Naive B cell (primary cell): ENCODE results near the gene SEPTIN7. TPM values are rescaled to one million over a fixed set of nuclear protein-coding genes. Genes with fewer than 3 reads are reported as not detected.
"Not testable (repeated sequence)": the region's sequence is repeated elsewhere in the genome, so short reads cannot be mapped to it uniquely, and the experiment has no call there.

Experiments used
- ATAC-seq, 2 donors: fragments of 150-1000 bp; cut with Tn5 transposase; 2 replicates each; pipeline ENCODE4 v1.10.0; 2021; ENCODE audit warnings: low read depth in 2 of 2, mild to moderate bottlenecking in 2 of 2, moderate library complexity in 2 of 2
- DNase-seq: peaks from one replicate; pipeline ENCODE4 v3.0.0; 2022
- H3K27ac Mint-ChIP-seq, 6 donors: one replicate each; pipeline ENCODE4 v1.8.0; 2020 to 2022; ENCODE audit warnings: mild to moderate bottlenecking in 6 of 6, mixed read lengths in 6 of 6, moderate library complexity in 5 of 6, inconsistent platforms in 2 of 6
- H3K27me3 Mint-ChIP-seq, 3 donors: one replicate each; pipeline ENCODE4 v1.8.0; 2021 to 2022; ENCODE audit warnings: mixed read lengths in 3 of 3, mild to moderate bottlenecking in 1 of 3
- H3K36me3 Mint-ChIP-seq, 2 donors: one replicate each; pipeline ENCODE4 v1.8.0; 2020 to 2022; ENCODE audit warnings: mixed read lengths in 2 of 2, inconsistent platforms in 1 of 2, mild to moderate bottlenecking in 1 of 2
- H3K4me1 Mint-ChIP-seq, 3 donors: one replicate each; pipeline ENCODE4 v1.8.0; 2020 to 2022; ENCODE audit warnings: mixed read lengths in 3 of 3, inconsistent platforms in 1 of 3, mild to moderate bottlenecking in 1 of 3, moderate library complexity in 1 of 3
- H3K4me3 Mint-ChIP-seq, 8 donors: one replicate each; pipeline ENCODE4 v1.8.0; 2020 to 2022; ENCODE audit warnings: mild to moderate bottlenecking in 8 of 8, mixed read lengths in 8 of 8, moderate library complexity in 8 of 8, inconsistent platforms in 2 of 8
- H3K9me3 Mint-ChIP-seq, 7 donors: one replicate each; pipeline ENCODE4 v1.8.0; 2020 to 2022; ENCODE audit warnings: mixed read lengths in 7 of 7, mild to moderate bottlenecking in 5 of 7, inconsistent platforms in 2 of 7, moderate library complexity in 1 of 7
- polyA plus RNA-seq, 6 donors: library from polyadenylated mRNA; unstranded; fragments of 300-500 nt; fragmentation: Illumina TruSeq; gene quantifications; one replicate each; pipeline ENCODE4 v1.2.3, GENCODE V29; 2021; ENCODE audit warnings: low read depth in 6 of 6

Gene SEPTIN7
- 100 to 1,000 TPM; 761 to 980 (median 821) TPM for polyA plus RNA-seq

DNA sequence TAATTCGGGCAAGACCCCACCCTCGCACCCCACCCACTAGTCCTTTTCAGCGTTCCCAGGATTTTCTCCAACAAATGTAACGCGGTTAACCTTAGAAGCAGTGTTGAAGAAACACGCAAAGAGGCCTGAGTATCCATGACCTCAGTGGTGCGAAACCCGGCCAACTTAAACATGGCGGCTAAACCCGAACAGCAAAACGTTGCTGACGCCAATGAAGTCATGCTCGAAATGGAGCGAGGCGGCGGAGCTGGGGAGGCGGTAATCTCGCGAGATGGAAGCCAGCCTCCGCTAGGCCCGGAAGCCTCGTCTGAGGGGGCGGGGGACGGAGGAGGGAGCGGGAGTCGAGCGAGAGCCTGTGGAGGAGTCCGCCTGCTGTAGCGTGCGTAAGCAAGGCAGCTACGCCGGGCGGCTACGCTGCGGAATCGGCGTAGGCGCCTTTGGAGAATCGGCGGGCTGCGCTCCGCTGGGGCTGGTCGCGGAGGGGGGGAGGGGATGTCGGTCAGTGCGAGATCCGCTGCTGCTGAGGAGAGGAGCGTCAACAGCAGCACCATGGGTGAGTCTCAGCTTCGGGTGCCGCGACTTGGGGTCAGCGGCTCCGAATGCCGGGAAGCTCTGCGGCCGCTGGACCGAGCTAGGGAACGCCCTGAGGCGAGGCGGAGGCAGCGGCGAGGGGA, at the start of gene SEPTIN7:
TSS of gene SEPTIN7 (plus strand) at position 340 of the 674 bp plus-strand sequence. CDS start at position 493, 153 bp downstream.
- H3K36me3 Mint-ChIP-seq, result no peaks in the 10 kb centered on the region
- no peaks in the 10 kb centered on the region for H3K27me3 Mint-ChIP-seq
- peak within 1 kb of the TSS; percentile 93 to 99 (median 97) for H3K4me3 Mint-ChIP-seq
- H3K4me1 Mint-ChIP-seq, result peaks cover 58 to 66% (median 61%) of the 10 kb centered on the region in 3 donors
- DNase-seq (peak; percentile 99), ATAC-seq (peak; percentile 80 to 81)
- H3K27ac Mint-ChIP-seq, result peak within 1 kb of the TSS; percentile 98 to 100 (median 99)
- H3K9me3 Mint-ChIP-seq, result no peaks in the 10 kb centered on the region

DNA sequence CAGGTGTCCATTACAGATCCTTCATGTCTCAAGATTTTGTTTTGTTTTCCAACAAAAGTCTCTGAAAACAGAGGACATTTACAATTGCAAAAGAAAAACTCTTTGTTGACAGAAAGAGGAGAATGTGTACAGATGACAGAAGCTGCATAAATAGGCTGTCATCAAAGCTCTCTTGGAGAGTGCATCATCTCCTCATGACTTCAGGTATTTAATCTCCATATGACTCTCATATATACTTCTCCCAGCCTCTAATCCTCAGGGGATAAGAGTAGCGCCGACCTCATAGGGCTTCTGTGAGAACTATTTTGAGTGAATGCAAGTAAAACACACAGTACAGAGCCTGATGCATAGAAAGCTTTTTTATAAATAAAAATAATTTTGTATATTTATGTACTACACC, 48.1 kb upstream of the SEPTIN7 start:
- H3K36me3 Mint-ChIP-seq, result peaks cover 0 to 7% of the 10 kb centered on the region in 2 donors
- no peak overlapping the region for H3K4me3 Mint-ChIP-seq
- no peak overlapping the region for H3K27ac Mint-ChIP-seq
- DNase-seq, result no peak
- ATAC-seq, result no peak
- no peaks in the 10 kb centered on the region for H3K9me3 Mint-ChIP-seq
- H3K4me1 Mint-ChIP-seq, result peaks cover 7 to 8% (median 7%) of the 10 kb centered on the region in 3 donors
- H3K27me3 Mint-ChIP-seq, result no peaks in the 10 kb centered on the region

DNA sequence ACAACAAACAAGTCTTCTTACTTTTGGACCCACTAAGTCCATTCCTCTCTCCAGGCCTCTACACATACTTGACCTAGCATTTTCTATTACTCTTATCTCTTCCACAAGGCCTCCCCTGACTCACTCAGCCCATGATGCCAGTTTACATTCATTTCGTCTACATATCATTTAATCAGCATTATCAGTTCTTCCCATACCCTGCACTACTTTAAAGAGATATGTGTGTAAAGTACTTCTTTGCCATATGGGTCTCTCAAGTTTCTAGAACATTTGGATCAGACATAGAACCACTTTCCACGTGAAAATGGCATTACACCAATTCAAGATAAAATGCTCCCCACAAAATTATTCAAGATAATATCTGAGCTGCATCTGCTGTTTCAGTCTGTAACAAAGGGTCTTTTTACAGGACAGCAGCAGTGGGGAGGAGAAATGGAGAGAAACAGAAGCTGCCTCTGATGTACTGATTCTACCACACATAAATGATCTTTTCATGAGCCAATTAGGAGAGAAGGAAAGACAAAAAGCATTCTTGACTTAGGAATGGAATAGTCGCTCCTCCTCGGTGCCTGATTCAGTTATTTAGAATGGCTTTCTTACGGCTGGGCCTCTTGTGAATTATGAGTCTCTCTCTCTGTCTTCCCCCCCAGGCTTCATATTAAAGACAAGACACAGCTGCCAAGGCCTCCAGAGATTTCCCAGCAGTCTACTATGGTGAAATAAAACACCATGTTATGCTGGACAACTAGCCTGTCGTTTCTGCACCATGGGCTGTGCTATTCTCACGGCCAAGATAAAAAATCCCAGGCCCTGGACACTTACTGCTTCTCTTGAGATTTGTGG, 46.9 kb upstream of the SEPTIN7 start:
- ATAC-seq (no peak), DNase-seq (no peak)
- Mint-ChIP-seq H3K4me1 (peaks cover 12 to 18% (median 14%) of the 10 kb centered on the region in 3 donors), H3K36me3 (peaks cover 0 to 7% of the 10 kb centered on the region in 2 donors), H3K4me3 (no peak overlapping the region), H3K9me3 (no peaks in the 10 kb centered on the region), H3K27ac (no peak overlapping the region), H3K27me3 (no peaks in the 10 kb centered on the region)

DNA sequence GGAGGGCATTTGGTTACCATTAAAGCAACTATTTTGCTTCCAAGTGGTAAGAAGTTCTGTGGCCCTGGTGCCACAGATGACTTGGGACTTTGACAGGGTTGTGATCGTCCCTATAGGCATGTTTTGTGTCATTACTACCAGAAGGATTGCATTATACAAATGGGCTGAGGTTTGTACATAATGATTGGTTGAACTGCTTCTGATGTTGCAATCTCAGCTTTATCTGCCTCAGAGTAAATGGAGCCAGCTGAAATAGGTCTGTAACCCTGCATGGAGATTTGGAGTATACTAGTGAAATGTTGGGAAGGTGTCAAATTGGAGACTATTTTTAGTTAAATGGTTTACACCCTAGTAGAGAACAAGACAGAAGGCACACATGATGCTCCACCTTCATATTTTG, 46.1 kb upstream of the SEPTIN7 start:
- H3K4me3 Mint-ChIP-seq, result no peak overlapping the region
- DNase-seq, result no peak
- no peak for ATAC-seq
- H3K27ac Mint-ChIP-seq, result no peak overlapping the region
- no peaks in the 10 kb centered on the region for H3K9me3 Mint-ChIP-seq
- H3K27me3 Mint-ChIP-seq, result no peaks in the 10 kb centered on the region
- H3K36me3 Mint-ChIP-seq, result peaks cover 0 to 5% of the 10 kb centered on the region in 2 donors
- H3K4me1 Mint-ChIP-seq, result peaks cover 12 to 18% (median 14%) of the 10 kb centered on the region in 3 donors

DNA sequence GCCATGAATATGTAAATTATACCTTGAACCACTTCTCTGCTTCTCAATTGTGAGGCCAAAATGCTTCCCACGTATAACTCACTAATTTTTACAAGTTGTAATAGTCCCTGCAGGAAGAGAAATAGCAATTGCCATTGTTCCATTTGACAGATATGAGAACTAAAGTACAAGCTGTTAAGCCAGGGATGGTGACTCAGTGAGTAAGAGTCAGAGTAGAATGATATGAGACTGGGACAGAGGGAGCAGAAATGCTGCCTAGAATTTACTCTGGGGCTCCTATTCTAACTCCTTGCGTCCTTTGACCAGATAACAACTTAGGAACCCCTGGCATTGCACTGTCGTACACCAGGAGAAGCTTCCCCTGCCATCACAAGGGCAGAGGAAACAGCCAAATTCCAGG, 45.1 kb upstream of the SEPTIN7 start:
- ATAC-seq, result no peak
- no peak for DNase-seq
- H3K4me3 Mint-ChIP-seq, result no peak overlapping the region
- H3K36me3 Mint-ChIP-seq, result no peaks in the 10 kb centered on the region
- no peaks in the 10 kb centered on the region for H3K27me3 Mint-ChIP-seq
- H3K9me3 Mint-ChIP-seq, result no peaks in the 10 kb centered on the region
- H3K4me1 Mint-ChIP-seq, result peaks cover 12 to 16% (median 14%) of the 10 kb centered on the region in 3 donors
- no peak overlapping the region for H3K27ac Mint-ChIP-seq

DNA sequence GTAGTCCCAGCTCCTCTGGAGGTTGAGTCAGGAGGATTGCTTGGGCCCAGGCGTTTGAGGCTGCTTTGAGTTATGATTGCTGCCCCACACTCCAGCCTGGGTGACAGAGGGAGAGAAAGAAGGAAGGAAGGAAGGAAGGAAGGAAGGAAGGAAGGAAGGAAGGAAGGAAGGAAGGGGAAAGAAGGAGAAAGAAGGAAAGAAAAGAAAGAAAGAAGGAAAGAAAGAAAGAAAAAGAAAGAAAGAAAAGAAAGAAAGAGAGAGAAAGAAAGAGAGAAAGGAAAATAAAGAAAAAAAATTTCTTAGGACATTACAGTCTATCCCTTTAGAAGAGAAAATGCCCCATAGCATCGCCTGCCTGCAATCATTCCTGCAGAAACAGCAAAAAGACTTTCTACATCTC, 44.4 kb upstream of the SEPTIN7 start:
- not testable (repeated sequence) for ATAC-seq
- peak overlapping the region in 2 of 6 donors; percentile 19 to 87 for H3K27ac Mint-ChIP-seq

DNA sequence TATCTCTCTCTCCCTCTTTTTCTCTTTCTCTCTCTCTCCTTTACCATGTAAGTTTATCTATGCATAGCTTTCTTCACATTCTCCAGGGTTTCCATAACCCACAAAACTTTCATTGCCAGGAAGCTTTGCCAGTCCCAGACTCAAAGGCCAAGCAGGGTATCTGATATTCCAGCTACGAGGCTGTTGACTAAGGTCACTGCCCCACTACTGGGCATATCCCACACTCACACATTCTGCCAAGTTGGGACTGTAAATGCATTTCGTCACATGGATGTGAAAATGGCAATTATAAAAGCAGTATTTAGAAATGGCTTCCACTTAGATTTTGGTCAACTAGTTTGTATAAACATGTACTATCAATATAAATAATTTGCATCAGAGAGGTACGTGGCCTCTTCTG, 43.3 kb upstream of the SEPTIN7 start:
- ATAC-seq, result no peak

More for the DNA sequence above, 44.4 kb upstream of the SEPTIN7 start:
- peaks cover 12 to 16% (median 14%) of the 10 kb centered on the region in 3 donors for H3K4me1 Mint-ChIP-seq
- not testable (repeated sequence) for H3K36me3 Mint-ChIP-seq, H3K27me3 Mint-ChIP-seq, DNase-seq, H3K9me3 Mint-ChIP-seq
- peak overlapping the region in 1 of 8 donors; percentile 17 for H3K4me3 Mint-ChIP-seq

DNA sequence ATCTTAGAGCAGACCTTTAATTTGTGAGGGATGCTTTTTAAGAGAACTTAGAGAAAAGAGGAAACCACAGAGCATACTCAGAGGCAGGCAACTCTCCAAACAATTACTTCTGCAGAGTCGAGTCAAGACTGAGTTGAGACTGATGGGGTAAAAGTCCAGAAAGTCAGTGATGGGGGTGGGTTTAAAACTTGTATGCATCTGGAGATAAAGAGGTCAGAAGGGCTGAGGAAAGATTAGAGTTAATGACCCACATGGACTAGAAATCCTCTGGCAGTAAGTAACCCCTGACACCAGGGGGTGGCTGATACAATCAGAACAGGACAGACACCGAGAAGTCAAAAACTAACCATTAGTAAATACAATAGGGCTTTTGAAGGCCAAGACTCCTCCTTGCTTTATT, 42.4 kb upstream of the SEPTIN7 start:
- ATAC-seq, result peak; percentile 40 to 43

More for the DNA sequence above, 43.3 kb upstream of the SEPTIN7 start:
- Mint-ChIP-seq H3K27me3 (no peaks in the 10 kb centered on the region), H3K4me3 (no peak overlapping the region), H3K27ac (peak overlapping the region in 1 of 6 donors; percentile 8), H3K4me1 (peaks cover 12 to 16% (median 14%) of the 10 kb centered on the region in 3 donors), H3K36me3 (no peaks in the 10 kb centered on the region), H3K9me3 (no peaks in the 10 kb centered on the region)
- no peak for DNase-seq

DNA sequence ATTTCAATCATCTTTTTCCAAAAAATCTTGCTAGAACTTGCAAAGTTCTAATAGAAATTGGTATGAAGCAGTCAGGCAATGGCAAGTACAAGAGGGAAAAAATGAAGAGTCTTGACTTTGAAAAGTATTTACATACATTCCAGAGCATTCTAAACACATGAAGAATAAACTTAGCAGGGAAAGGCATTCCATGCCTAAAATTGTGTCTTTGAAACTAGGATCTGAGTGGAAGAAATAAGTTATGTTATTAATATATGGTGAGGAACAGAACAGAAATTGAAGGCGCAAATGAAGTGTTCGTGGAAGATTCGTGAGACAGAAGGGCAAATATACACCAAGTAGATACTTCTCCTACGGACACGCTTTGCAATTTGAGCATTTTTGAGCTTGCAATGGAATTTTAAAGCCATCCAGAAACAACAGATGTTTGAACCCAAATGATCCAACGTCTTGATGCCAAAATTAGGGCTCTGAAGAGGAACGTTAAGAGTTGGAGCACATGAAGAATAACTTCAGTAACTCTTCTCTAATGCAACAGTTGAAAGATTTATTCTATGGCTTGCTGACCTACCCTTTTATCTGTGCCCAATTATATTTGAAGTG, 40.6 kb upstream of the SEPTIN7 start:
- no peak for DNase-seq
- H3K9me3 Mint-ChIP-seq, result no peaks in the 10 kb centered on the region
- H3K4me1 Mint-ChIP-seq, result peaks cover 12 to 16% (median 14%) of the 10 kb centered on the region in 3 donors
- no peak overlapping the region for H3K4me3 Mint-ChIP-seq
- no peak for ATAC-seq
- no peaks in the 10 kb centered on the region for H3K36me3 Mint-ChIP-seq
- H3K27me3 Mint-ChIP-seq, result no peaks in the 10 kb centered on the region
- no peak overlapping the region for H3K27ac Mint-ChIP-seq

More for the DNA sequence above, 42.4 kb upstream of the SEPTIN7 start:
- Mint-ChIP-seq H3K36me3 (no peaks in the 10 kb centered on the region), H3K27me3 (no peaks in the 10 kb centered on the region), H3K4me1 (peaks cover 12 to 16% (median 14%) of the 10 kb centered on the region in 3 donors), H3K27ac (peak overlapping the region in 1 of 6 donors; percentile 17), H3K9me3 (no peaks in the 10 kb centered on the region), H3K4me3 (no peak overlapping the region)
- no peak for DNase-seq

DNA sequence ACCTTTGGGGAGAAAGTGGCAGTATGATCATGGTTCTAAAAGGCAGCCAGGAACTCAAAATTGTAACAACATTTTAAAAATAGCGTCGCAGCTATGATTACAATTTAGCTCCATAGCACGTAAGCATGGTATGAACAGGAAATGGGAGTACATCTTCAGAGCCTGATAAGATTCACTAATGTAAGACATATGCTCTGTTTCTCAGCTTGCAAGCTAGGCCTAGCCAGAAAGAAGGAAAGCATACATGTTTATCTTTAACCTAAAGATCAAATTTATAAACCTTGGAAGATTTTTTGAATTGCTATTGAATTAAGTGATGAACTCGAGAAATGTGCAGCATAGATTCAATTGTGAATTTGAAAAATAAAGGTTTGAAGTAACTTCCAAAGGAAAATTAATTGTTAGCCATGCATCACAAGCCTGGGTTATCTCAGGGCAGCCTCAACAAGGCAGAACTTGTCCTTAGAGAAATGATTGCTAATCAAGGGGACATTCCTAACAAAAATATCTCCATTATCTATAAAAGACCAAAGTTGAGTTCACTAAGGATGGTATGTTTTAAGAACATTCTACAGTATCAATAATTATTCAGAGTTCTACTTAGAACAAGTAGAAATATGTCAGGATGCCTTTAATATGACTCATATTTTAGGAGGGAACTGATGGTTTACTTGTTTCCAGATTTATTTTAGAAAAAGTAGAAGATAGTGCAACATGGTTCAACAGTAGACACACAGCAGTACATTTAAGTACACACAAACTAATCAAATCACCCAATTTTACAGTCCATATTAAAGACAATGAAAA, 38.8 kb upstream of the SEPTIN7 start:
- Mint-ChIP-seq H3K27ac (no peak overlapping the region), H3K27me3 (no peaks in the 10 kb centered on the region), H3K4me1 (peaks cover 5 to 13% (median 6%) of the 10 kb centered on the region in 3 donors), H3K36me3 (no peaks in the 10 kb centered on the region), H3K4me3 (no peak overlapping the region), H3K9me3 (peaks cover 0 to 2% (median 0%) of the 10 kb centered on the region in 7 donors)
- ATAC-seq (no peak), DNase-seq (no peak)

DNA sequence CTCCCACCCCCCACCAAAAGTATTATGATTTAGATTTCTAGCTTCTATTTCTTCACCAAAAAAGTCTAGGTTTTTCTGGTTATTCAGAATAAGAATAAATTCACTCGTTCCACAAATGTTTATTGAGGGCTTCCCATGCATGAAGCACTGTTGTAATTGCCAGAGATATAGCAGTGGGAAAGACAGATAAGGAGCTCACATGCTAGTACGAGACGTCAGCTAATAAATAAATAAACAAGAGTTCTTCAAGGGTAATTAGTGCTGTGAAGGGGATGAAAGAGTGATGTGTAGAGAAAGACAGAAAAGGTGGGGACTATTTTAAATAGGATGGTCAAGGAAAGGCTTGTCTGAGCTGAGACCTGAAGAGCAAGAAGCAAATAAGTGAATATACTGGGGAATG, 38.1 kb upstream of the SEPTIN7 start:
- no peak overlapping the region for H3K4me3 Mint-ChIP-seq
- H3K36me3 Mint-ChIP-seq, result no peaks in the 10 kb centered on the region
- peak overlapping the region in 2 of 6 donors; percentile 61 to 71 for H3K27ac Mint-ChIP-seq
- DNase-seq, result no peak
- no peak for ATAC-seq
- H3K27me3 Mint-ChIP-seq, result no peaks in the 10 kb centered on the region
- peaks cover 5 to 10% (median 6%) of the 10 kb centered on the region in 3 donors for H3K4me1 Mint-ChIP-seq
- peaks cover 0 to 5% (median 0%) of the 10 kb centered on the region in 7 donors for H3K9me3 Mint-ChIP-seq

DNA sequence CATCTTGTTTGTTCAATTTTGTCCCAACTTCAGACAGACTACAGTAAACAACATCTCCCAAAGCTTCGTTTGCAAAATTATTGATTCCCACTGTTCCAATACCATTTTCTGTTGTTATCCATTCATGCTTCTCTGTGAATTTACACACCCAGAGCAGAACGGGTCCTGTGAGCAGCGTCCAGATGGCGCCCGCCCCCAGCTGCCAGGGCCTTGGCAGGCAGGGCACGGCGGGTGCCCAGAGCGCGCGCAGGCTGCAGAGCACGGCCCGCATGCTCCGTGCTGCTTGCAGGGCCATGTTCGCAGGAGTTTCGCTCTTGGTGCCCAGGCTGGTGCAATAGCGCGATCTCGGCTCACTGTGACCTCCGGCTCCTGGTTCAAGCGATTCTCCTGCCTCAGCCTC, 32.5 kb upstream of the SEPTIN7 start:
- Mint-ChIP-seq H3K9me3 (peaks cover 0 to 5% (median 0%) of the 10 kb centered on the region in 7 donors), H3K27ac (no peak overlapping the region), H3K27me3 (no peaks in the 10 kb centered on the region), H3K4me1 (peaks cover 0 to 4% (median 3%) of the 10 kb centered on the region in 3 donors), H3K36me3 (no peaks in the 10 kb centered on the region), H3K4me3 (no peak overlapping the region)
- no peak for ATAC-seq
- no peak for DNase-seq

DNA sequence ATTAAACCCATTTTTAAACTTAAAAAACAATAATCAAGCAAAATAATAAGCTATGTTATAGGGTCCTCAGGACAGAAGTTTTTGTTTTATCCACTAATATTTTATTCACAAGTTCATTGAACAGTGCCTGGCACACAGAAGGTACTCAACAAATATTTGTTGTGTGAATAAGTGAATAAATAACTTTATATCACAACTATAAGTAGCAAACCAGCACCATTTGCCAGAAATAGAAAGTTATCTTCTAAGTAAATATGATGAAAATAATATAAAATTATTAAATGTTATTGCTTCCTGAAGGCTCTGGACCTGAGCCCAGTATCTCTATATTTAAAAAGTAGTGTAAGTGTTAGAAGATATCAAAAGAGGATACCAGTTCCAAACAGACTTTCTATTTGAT, 29.1 kb upstream of the SEPTIN7 start:
- no peaks in the 10 kb centered on the region for H3K36me3 Mint-ChIP-seq
- no peak overlapping the region for H3K27ac Mint-ChIP-seq
- no peak overlapping the region for H3K4me3 Mint-ChIP-seq
- peaks cover 0 to 4% (median 3%) of the 10 kb centered on the region in 3 donors for H3K4me1 Mint-ChIP-seq
- peaks cover 0 to 5% (median 0%) of the 10 kb centered on the region in 7 donors for H3K9me3 Mint-ChIP-seq
- ATAC-seq, result no peak
- H3K27me3 Mint-ChIP-seq, result no peaks in the 10 kb centered on the region
- no peak for DNase-seq
